NCI-H510A treated with DMSO at 0.1 percent for 48 hours (cell line): ENCODE data around the gene OR8H3.
"Not testable (repeated sequence)": the region's sequence is repeated elsewhere in the genome, so short reads cannot be mapped to it uniquely, and the experiment has no call there.

Experiments used
- DNase-seq: peaks from one replicate; lab custom pipeline; 2025; lab: John Stamatoyannopoulos, UW

OR8H3 gene

GRCh38 chr11:56122073-56122472, at the start of gene OR8H3:
Gene OR8H3, plus strand, starts transcription at chr11:56122373. Its CDS starts 0 bp downstream, at chr11:56122373.
- DNase-seq, result no peak

- no peak for DNase-seq
These were observed 32.5 kb upstream of the OR8H3 start for GRCh38 chr11:56089697-56090096.

- no peak for DNase-seq
These were observed 29.2 kb upstream of the OR8H3 start, which contains the start of gene OR8I2 for GRCh38 chr11:56093008-56093407. Gene OR8I2, plus strand, starts transcription at chr11:56093308. Its CDS starts 0 bp downstream, at chr11:56093308.

- no peak for DNase-seq
These were observed 18.9 kb upstream of the OR8H3 start, which contains the start of gene OR8H2 for GRCh38 chr11:56103210-56103737. Gene OR8H2, plus strand, starts transcription at chr11:56103687. Its CDS starts 1,356 bp downstream, at chr11:56105043.

- DNase-seq, result no peak
These were observed 18.0 kb downstream of the OR8H3 start, which contains the start of gene OR8J3 for GRCh38 chr11:56140151-56140661. Gene OR8J3, minus strand, starts transcription at chr11:56140201. Its CDS starts 2,483 bp downstream, at chr11:56137718.

GRCh38 chr11:56143681-56144080, 21.5 kb downstream of the OR8H3 start:
- DNase-seq, result not testable (repeated sequence)

GRCh38 chr11:56151376-56151775, 29.2 kb downstream of the OR8H3 start:
- DNase-seq, result no peak

- no peak for DNase-seq
These were observed 30.2 kb downstream of the OR8H3 start for GRCh38 chr11:56152333-56152732.

- DNase-seq, result no peak
These were observed 38.0 kb downstream of the OR8H3 start, which contains the start of gene OR8K5 for GRCh38 chr11:56160217-56160616. Gene OR8K5, minus strand, starts transcription at chr11:56160317. Its CDS starts 0 bp downstream, at chr11:56160317.

- DNase-seq, result no peak
These were observed 41.6 kb downstream of the OR8H3 start for GRCh38 chr11:56163804-56164203.

- DNase-seq, result no peak
These were observed 50.2 kb downstream of the OR8H3 start for GRCh38 chr11:56172256-56172830.
